ENCODE data around the gene SLC2A4. TPM values are rescaled to one million over a fixed set of nuclear protein-coding genes. Genes with fewer than 3 reads are reported as not detected.
A peak's percentile ranks its signal among the peaks of the same experiment; 100 is the strongest.
"Not testable (repeated sequence)": the region's sequence is repeated elsewhere in the genome, so short reads cannot be mapped to it uniquely, and the experiment has no call there.

The SLC2A4 gene
- total RNA-seq, 1 donor = under 0.01 TPM

GRCh38 chr17:7241783-7242716 is 39.5 kb upstream of the SLC2A4 start, which contains the start of gene GABARAP:
Gene GABARAP (minus strand): TSS chr17:7242449. CDS start chr17:7242330, 119 bp downstream.
- TF ChIP-seq CTCF (IDR thresholded peaks at IDR 0.05; ENCODE audit: insufficient read depth, low read depth, low read length) = no peak
- peak; percentile 95 for DNase-seq (ENCODE audit: low read depth)
- H3K4me3 ChIP-seq (ENCODE audit: low read depth, low read length) = peak within 1 kb of the TSS; percentile 98

- DNase-seq (ENCODE audit: low read depth) = peak; percentile 98
- no peak for TF ChIP-seq CTCF (IDR thresholded peaks at IDR 0.05; ENCODE audit: insufficient read depth, low read depth, low read length)
Measured at GRCh38 chr17:7242717-7243452, 38.6 kb upstream of the SLC2A4 start.

GRCh38 chr17:7243453-7243729 is 38.1 kb upstream of the SLC2A4 start:
- TF ChIP-seq CTCF (IDR thresholded peaks at IDR 0.05; ENCODE audit: insufficient read depth, low read depth, low read length) = no peak
- peak overlapping the region; percentile 98 for H3K4me3 ChIP-seq (ENCODE audit: low read depth, low read length)
- no peak for DNase-seq (ENCODE audit: low read depth)

More at GRCh38 chr17:7242717-7243452, 38.6 kb upstream of the SLC2A4 start:
- peak overlapping the region; percentile 98 for H3K4me3 ChIP-seq (ENCODE audit: low read depth, low read length)

GRCh38 chr17:7243838-7244237 is 37.7 kb upstream of the SLC2A4 start:
- H3K4me3 ChIP-seq (ENCODE audit: low read depth, low read length); DNase-seq (ENCODE audit: low read depth): not testable (repeated sequence)

GRCh38 chr17:7246779-7247178 is 34.7 kb upstream of the SLC2A4 start:
- no peak overlapping the region for H3K4me3 ChIP-seq (ENCODE audit: low read depth, low read length)
- no peak for DNase-seq (ENCODE audit: low read depth)
- no peak for TF ChIP-seq CTCF (IDR thresholded peaks at IDR 0.05; ENCODE audit: insufficient read depth, low read depth, low read length)

GRCh38 chr17:7248796-7249195 is 32.7 kb upstream of the SLC2A4 start:
- no peak overlapping the region for H3K4me3 ChIP-seq (ENCODE audit: low read depth, low read length)
- DNase-seq (ENCODE audit: low read depth) = no peak
- TF ChIP-seq CTCF (IDR thresholded peaks at IDR 0.05; ENCODE audit: insufficient read depth, low read depth, low read length) = no peak

GRCh38 chr17:7249214-7249613 is 32.3 kb upstream of the SLC2A4 start:
- H3K4me3 ChIP-seq (ENCODE audit: low read depth, low read length) = peak overlapping the region; percentile 18
- TF ChIP-seq CTCF (IDR thresholded peaks at IDR 0.05; ENCODE audit: insufficient read depth, low read depth, low read length) = no peak
- DNase-seq (ENCODE audit: low read depth) = no peak
